GM18858 (cell line): ENCODE results near the gene OPN1MW.
"Not testable (repeated sequence)": the region's sequence is repeated elsewhere in the genome, so short reads cannot be mapped to it uniquely, and the experiment has no call there.

Experiments used
- ATAC-seq: cut with Tn5 transposase; IDR thresholded peaks from one replicate; pipeline ENCODE4 v1.9.1; 2021; ENCODE audit not compliant: unreplicated experiment

Gene OPN1MW

GRCh38 chrX:154209670-154210418 is 27.4 kb downstream of the OPN1MW start:
- ATAC-seq: peak; percentile 86

- ATAC-seq: not testable (repeated sequence)
These were observed 28.7 kb downstream of the OPN1MW start for GRCh38 chrX:154211057-154211456.

GRCh38 chrX:154211499-154211898 is 29.1 kb downstream of the OPN1MW start:
- ATAC-seq: not testable (repeated sequence)

GRCh38 chrX:154219456-154219855 is 37.1 kb downstream of the OPN1MW start, which contains the start of gene OPN1MW2:
TSS of gene OPN1MW2 (plus strand) at chrX:154219756. CDS start at chrX:154219816, 60 bp downstream.
- not testable (repeated sequence) for ATAC-seq

- not testable (repeated sequence) for ATAC-seq
These were observed 42.9 kb downstream of the OPN1MW start for GRCh38 chrX:154225292-154225691.

GRCh38 chrX:154226706-154227105 is 44.3 kb downstream of the OPN1MW start:
- not testable (repeated sequence) for ATAC-seq

GRCh38 chrX:154231443-154231842 is 49.0 kb downstream of the OPN1MW start:
- ATAC-seq: not testable (repeated sequence)

GRCh38 chrX:154233620-154234019 is 51.2 kb downstream of the OPN1MW start:
- not testable (repeated sequence) for ATAC-seq

GRCh38 chrX:154238939-154239559 is 56.7 kb downstream of the OPN1MW start:
- ATAC-seq: not testable (repeated sequence)

GRCh38 chrX:154239982-154240503 is 57.6 kb downstream of the OPN1MW start:
- not testable (repeated sequence) for ATAC-seq
